ENCODE results near the gene TLE5.
"Not testable (repeated sequence)": the region's sequence is repeated elsewhere in the genome, so short reads cannot be mapped to it uniquely, and the experiment has no call there.

The TLE5 gene

GRCh38 chr19:3019211-3019854, 43.0 kb downstream of the TLE5 start:
- no peak for DNase-seq

GRCh38 chr19:3017923-3018322, 44.4 kb downstream of the TLE5 start:
- no peak for DNase-seq

- DNase-seq = no peak
Observed at GRCh38 chr19:3015126-3016057, 46.9 kb downstream of the TLE5 start.

DNA sequence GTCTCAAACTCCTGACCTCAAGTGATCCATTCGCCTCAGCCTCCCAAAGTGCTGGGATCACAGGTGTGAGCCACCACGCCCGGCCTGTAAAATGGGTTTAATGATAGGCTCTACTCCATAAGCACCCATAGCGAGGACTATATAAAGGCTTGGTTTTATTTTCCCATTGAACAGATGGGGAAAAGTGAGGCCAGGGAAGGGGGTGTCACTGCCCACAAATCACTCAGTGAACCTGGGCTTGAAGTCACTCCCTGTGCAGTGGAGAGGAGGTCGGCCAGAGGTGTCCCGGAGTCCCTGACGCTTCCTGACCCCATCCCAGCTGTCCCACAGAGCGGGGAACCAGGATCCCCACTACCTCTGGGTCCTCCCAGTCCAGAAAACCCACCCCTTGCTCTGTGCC, 48.2 kb downstream of the TLE5 start:
- DNase-seq = no peak

DNA sequence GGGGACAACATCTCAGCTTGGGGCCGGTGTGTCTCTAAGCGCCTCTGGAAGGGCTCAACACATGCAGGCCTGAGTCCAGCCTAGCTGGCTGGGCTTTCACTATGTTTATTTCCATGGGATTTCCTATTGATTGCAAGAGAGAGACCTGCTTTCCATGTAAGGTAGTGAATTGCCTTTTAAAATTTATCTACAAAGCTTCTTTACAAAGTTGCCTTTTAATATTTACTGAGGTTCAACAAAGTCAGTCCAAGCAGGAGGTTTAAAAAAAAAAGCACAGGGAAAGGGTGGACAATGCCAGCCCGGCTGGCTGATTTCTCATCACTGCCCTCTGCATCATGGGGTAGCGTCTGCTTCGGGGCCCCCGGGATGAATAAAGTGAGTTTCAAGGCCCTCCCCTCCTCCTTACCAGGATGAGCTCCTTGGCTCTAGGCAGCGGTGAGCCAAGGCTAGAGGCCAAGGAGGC, 49.0 kb downstream of the TLE5 start:
- no peak for DNase-seq

DNA sequence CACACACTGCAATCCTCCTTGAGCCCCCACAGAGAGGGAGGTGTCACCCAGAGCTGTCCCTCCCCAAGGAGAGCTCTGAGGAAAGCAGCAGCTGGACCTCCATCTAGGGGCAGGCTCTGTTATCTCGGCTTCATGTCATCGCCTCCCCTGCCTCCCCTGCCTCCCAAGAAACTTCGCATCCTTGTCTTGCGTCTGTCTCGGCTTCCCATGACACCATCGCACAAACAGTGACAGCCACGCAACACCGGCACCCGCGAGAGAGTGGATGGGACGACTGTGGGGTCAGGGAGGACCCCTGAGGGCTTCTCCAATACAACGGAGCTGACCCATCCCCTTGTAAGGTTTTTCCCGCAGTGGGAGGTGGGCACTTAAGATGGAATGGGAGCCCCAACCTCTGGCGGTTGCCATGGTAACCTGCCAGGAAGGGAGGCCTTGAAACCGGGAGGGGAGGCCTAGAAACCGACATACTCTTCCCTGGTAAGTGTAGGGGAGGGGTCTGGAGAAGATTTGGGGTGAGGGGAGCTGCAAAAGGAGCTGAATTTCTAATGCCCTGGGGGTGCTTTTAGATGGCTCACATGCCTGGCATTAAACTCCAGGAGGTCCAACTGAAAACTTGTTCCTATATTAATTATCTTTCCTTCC, 49.6 kb downstream of the TLE5 start:
- no peak for DNase-seq

GRCh38 chr19:3012059-3012458, 50.2 kb downstream of the TLE5 start:
- DNase-seq = not testable (repeated sequence)

- no peak for DNase-seq
Observed at GRCh38 chr19:3010871-3011270, 51.4 kb downstream of the TLE5 start.

DNA sequence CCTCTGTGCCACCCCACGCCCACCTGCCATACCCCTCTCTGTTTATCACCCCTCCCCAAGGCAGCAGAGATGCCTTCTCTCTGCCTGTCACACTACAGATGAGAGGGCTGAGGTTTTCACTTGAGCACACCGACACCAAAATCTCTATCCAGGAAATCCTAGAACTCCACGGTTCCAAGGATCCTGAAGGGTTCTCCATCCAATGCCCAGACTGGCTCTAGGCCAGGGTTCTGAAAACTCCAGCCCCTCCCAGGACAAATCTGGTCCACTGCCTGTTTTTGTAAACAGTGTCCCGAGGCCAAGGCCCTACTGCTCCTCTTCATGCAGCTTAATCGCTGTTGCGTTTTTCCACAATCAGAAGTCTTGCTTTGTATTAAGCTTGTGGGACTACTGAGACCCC, 53.3 kb downstream of the TLE5 start:
- no peak for DNase-seq

DNA sequence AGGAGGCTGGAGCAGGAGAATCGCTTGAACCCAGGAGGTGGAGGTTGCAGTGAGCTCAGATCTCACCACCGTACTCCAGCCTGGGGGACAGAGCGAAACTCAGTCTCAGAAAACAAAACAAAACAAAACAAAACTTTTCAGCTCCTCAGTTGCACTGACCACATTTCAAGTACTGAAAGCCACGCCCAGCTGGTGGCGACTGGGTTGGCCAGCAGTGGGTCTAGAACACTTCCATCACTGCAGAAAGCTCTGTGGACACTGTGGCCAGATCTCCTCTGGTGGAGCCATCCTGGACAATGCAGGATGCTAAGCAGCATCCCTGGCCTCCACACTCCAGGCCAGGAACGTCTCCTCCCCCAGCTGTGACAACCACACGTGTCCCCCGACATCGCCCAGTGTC, 54.3 kb downstream of the TLE5 start:
- DNase-seq = no peak

- DNase-seq = no peak
Observed at GRCh38 chr19:3006075-3006767, 56.1 kb downstream of the TLE5 start.

DNA sequence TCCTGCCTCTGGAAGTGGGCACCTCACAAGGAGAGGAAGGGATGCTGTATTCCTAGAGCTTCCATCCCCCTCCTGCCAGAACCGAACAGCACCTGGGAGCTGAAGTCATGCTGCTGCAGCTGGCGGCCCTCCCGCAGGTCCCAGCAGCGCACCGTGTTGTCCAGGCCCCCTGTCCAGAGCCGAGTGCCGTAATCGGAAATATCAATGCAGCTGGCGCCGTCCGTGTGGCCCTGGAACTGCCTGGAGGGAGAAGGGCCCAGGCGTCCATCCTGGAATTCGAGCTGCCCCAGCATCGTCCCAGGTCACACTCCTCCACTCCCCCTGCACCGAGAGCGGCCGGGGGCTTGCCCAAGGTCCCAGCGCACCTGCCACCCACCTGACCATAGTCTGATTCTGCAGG, 57.0 kb downstream of the TLE5 start:
- no peak for DNase-seq

- no peak for DNase-seq
Observed at GRCh38 chr19:3004522-3004921, 57.8 kb downstream of the TLE5 start.

- no peak for DNase-seq
Observed at GRCh38 chr19:3003046-3003445, 59.2 kb downstream of the TLE5 start.
